Panc1 (cell line): ENCODE results near the gene WDR75.

Source experiments
- POLR2AphosphoS5 ChIP-seq: IDR thresholded peaks from 2 replicates; pipeline ENCODE4 v1.6.1; 2012; ENCODE audit warnings: mild to moderate bottlenecking, low read depth, low read length, moderate library complexity
- REST ChIP-seq, 2 experiments: IDR thresholded peaks; 2 replicates each; pipeline ENCODE4 v1.6.1; 2011 to 2012; ENCODE audit warnings: low read depth in 2 of 2, control low read depth in 1 of 2, low read length in 1 of 2, mild to moderate bottlenecking in 1 of 2, moderate library complexity in 1 of 2; ENCODE audit not compliant: insufficient read depth in 1 of 2
- TF ChIP-seq, protein P1 (sequence below): fragments of 450-650 bp; IDR thresholded peaks from 2 replicates; pipeline ENCODE4 v1.5.1; 2017; ENCODE audit warnings: mild to moderate bottlenecking

GRCh38 chr2:189487283-189488007, 46.2 kb downstream of the WDR75 start:
- TF ChIP-seq, protein P1, sequence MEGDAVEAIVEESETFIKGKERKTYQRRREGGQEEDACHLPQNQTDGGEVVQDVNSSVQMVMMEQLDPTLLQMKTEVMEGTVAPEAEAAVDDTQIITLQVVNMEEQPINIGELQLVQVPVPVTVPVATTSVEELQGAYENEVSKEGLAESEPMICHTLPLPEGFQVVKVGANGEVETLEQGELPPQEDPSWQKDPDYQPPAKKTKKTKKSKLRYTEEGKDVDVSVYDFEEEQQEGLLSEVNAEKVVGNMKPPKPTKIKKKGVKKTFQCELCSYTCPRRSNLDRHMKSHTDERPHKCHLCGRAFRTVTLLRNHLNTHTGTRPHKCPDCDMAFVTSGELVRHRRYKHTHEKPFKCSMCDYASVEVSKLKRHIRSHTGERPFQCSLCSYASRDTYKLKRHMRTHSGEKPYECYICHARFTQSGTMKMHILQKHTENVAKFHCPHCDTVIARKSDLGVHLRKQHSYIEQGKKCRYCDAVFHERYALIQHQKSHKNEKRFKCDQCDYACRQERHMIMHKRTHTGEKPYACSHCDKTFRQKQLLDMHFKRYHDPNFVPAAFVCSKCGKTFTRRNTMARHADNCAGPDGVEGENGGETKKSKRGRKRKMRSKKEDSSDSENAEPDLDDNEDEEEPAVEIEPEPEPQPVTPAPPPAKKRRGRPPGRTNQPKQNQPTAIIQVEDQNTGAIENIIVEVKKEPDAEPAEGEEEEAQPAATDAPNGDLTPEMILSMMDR: no peak
- TF ChIP-seq REST (IDR thresholded peaks at IDR 0.05; ENCODE audit: insufficient read depth in 1 of 2, low read depth in 2 of 2, low read length in 1 of 2) (no peak), POLR2AphosphoS5 (no peak)
